ENCODE results near the gene DRD2. TPM values are rescaled to one million over a fixed set of nuclear protein-coding genes. Genes with fewer than 3 reads are reported as not detected.

DRD2 gene
- total RNA-seq, 1 donor from 2014 or later: 0.08 TPM

DNA sequence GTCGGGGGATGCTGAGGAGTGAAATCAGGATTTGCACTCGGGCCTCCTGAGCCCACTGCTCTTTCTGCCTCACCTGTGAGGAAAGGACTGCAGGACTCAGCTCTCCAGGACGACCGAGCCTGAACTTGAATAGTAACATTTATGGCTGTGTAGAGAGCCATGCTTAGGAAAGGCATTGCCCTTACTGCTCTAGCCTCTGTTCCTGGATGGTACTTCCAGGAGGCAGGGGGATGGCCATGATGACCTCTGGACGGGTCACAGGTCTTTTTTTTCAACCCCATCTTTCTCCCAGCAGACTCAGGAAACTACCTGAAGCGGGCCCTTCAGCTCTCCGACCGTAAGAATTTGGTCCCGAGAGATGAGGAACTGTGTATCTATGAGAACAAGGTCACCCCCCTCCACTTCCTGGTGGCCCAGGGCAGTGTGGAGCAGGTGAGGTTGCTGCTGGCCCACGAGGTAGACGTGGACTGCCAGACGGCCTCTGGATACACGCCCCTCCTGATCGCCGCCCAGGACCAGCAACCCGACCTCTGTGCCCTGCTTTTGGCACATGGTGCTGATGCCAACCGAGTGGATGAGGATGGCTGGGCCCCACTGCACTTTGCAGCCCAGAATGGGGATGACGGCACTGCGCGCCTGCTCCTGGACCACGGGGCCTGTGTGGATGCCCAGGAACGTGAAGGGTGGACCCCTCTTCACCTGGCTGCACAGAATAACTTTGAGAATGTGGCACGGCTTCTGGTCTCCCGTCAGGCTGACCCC, 76.3 kb downstream of the DRD2 start:
- ATAC-seq: no peak

DNA sequence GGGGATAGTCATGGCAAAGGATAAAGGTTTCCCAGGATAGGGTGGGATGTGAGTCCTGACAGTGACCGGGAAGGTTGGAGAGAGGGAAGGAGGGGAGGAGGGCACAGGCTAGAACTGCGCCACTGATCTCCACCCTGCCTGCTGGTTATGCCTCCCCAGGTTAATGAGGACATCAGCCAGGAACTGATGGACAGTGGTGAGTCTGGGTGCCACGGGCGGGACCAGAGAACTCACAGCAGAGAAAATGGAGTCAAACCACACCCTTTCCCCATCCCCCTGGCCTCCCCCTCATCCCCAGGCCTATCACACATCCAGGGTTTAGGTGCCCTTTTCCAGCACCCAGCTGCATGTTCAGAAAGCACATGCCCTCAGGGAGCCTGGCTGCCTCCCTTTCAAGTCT, 77.4 kb downstream of the DRD2 start:
- no peak for ATAC-seq

DNA sequence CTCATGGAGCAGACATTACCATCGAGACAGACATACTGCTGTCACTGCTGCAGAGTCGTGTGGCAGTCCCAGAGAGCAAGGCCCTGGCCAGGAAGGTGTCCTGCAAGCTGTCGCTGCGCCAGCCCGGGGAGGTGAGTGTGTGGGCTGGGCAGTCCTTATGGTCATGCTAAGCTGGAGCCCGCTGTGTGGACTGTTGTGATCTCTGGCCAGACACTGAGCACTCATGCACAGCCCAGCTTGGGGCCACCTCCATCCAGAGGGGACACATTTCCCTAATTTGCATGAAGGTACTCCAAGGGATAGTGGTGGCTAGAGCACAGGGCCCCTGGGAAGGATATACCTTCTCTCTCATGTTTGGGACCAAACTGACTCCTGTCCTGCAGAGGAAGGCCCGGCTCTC, 78.0 kb downstream of the DRD2 start:
- ATAC-seq: no peak

GRCh38 chr11:113396690-113397089, 78.5 kb downstream of the DRD2 start:
- no peak for ATAC-seq

DNA sequence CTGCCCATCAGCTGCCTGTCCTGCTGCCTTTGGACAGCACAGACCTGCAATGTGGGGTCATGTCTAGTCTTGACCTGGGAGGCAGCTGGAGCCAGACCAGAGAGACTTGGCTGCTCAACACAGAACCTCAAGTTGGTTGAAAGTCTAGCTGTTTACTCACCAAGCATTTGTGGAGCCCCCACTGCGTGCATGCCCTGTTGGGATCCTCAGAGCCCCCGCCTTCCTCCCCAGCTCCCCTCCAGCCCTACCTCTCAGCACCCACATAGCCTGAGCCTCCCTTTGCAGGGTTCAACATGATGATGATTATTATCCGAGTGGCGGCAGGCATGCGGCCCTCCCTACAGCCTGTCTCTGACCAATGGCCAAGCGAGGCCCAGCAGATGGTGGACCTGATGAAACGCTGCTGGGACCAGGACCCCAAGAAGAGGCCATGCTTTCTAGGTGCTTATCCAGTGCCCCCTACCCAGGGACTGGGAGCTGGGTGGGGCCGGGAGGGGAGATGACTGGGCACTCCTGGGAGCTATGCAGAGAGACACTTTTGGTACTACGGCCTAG, 79.3 kb downstream of the DRD2 start:
- ATAC-seq: no peak

GRCh38 chr11:113394919-113395318, 80.3 kb downstream of the DRD2 start:
- no peak for ATAC-seq

- ATAC-seq: no peak
Observed at GRCh38 chr11:113393501-113393985, 81.7 kb downstream of the DRD2 start.

GRCh38 chr11:113392236-113392921, 82.8 kb downstream of the DRD2 start:
- no peak for ATAC-seq

DNA sequence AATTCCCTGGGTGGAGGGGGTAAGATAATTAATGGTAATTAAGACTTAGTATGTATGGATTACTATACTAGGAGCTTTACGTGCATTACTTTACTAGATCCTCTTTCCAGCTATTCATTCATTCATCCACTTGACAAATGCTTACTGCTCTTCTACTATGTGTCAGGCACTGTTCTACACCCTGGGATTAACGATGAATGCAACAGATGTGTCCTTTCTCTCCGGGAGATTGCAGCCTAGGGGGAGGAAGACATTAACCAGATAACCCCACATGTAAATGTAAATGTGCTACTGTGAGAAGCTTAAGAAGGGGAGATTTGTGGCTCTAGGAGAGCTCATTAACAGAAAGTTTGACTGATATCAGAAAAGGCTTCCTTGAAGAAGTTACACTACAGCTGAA, 85.9 kb downstream of the DRD2 start:
- no peak for ATAC-seq

- no peak for ATAC-seq
Observed at GRCh38 chr11:113387605-113388211, 87.5 kb downstream of the DRD2 start, which contains the start of gene ANKK1. TSS of gene ANKK1 (plus strand) at chr11:113387779. CDS start at chr11:113387885, 106 bp downstream.

DNA sequence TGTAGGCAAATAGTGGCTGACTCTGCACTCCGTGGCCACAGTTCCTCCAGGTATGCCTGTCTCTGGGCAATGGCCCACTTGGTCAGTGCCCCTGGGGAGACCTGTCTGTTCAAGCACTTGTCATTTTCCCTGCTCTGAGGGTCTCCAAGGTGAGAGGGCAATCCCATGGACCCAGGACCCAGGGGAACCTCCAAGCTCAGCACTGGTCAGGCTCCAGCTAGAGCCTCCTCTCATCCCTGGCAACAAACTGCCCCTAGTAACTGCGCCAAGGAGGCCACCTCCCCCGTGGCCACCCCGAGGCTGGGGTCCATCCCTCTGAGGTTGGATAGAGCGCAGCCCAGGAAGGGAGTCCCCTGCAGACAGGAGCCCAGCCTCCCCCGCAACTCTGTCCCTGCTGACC, 88.3 kb downstream of the DRD2 start:
- ATAC-seq: no peak

DNA sequence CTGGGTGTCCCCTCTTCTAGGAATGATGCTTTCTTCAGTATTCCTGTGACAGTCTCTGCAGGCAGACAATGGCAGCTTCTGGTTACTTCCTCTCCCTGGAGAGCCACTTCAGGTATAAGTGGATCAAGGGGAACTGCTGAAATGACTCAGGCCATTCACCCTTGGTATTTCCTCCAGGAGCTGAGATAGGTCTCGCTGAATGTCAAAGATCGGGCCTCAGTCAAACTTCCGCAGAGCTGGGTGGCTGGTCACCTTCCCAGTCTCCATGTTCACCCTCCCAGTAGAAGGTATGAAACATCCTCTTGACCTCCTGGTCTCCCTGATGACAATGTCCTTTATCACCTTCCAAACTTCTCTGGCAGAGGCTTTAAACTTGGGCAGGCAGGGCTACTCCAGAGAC, 89.4 kb downstream of the DRD2 start:
- no peak for ATAC-seq

GRCh38 chr11:113384551-113384950, 90.6 kb downstream of the DRD2 start:
- ATAC-seq: peak; percentile 99

DNA sequence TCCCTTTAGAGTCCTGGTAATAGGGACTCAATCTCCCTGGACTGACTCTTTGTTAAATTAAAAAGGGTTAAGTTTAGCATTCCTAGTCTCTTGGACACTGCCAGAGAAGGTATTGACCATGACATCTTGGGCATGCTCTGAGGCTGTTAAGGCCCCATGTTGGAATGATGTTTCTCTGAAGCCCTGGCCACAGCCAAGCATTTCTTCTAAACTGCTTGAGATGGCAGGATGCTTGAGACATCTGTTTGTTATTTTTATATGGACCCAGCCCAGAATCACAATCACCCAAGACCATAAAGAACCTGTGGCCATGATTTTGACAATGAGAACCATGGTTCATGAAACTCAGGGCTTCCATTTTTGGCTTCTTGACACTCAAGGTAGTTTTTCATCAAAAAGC, 93.1 kb downstream of the DRD2 start:
- no peak for ATAC-seq

GRCh38 chr11:113378692-113379091, 96.5 kb downstream of the DRD2 start:
- no peak for ATAC-seq

GRCh38 chr11:113377681-113378412, 97.4 kb downstream of the DRD2 start:
- ATAC-seq: peak; percentile 21

DNA sequence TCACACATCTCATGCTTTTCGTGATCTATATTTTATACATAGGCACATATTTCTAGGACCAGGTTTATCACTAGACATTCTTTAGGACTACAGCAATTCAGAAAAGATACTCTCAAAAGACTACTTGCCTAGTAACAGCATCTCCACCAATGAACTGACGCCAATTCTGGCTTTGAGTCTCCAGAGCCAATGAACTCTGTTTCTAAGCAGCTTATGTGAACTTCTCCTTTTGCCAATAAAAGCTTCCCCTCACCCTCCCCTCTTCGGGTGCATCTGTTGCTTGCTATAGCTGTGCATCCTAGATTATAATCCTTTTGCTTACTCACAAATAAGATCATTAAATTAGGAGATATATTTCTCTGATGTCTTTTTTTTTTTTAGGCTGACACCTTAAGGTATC, 99.0 kb downstream of the DRD2 start:
- no peak for ATAC-seq

- no peak for ATAC-seq
Observed at GRCh38 chr11:113375402-113375801, 99.8 kb downstream of the DRD2 start.

DNA sequence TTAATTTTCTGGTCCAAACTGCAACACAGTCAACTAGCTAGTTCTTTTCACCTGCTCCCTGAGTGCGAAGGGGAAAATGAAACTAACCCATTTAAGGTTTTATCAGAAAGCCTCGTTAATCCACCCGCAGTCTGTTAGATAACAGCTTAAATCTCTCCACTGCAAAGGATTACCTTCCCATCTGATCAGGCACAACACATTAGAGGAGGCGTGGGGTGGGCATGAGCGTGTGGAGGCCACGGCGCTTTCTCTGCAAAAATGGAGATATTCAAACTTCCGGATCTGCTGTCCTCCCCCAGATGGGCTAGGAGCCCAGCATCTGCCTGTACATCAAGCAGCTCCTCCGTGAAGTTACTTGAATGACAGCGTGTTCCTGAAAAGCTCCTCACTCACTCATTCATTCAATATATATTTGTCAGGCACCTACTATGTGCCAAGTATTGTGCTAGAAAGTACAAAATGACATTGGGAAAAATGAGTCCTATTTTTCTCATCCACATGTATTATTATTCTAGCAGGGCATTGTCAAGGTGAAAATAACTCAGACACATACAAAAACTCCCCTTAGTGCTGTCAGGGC, 101.1 kb downstream of the DRD2 start:
- ATAC-seq: no peak

- peak; percentile 92 for ATAC-seq
Observed at GRCh38 chr11:113373306-113373705, 101.9 kb downstream of the DRD2 start.

GRCh38 chr11:113372309-113372708, 102.9 kb downstream of the DRD2 start:
- ATAC-seq: no peak

DNA sequence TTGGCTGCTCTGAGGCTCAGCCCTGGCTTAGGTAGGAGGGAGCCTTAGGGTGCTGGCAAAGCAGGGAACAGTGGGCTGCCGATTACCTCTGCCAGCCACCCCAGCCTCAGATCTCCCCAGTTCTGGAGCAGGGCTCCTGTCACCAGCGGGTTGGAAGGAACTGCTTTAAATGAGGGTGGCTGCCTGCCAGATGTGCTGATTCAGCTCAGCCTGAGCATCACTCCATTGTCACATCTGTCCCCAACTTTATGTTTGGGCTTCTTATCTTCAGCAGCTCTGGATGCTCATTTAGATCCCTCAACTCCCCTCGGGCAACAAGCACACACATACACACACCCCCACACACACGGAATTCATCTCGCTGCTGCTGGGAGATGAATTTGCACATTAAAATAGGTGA, 104.6 kb downstream of the DRD2 start:
- ATAC-seq: no peak

Data from esophagus mucosa (tissue), 1 donor.